Measurements from ENCODE around the gene VEZT. TPM values are rescaled to one million over a fixed set of nuclear protein-coding genes. Genes with fewer than 3 reads are reported as not detected.

VEZT gene
- total RNA-seq, 1 donor, result 77.1 TPM

GRCh38 chr12:95243497-95244183 is 26.0 kb downstream of the VEZT start:
- no peak overlapping the region for H3K4me2 ChIP-seq (ENCODE audit: insufficient read depth, low read length)
- no peaks in the 10 kb centered on the region for H3K27me3 ChIP-seq (ENCODE audit: insufficient read depth, low read length)
- no peak for TF ChIP-seq CTCF (IDR thresholded peaks at IDR 0.05; ENCODE audit: extremely low read depth, low read depth, low read length)
- H3K4me1 ChIP-seq (ENCODE audit: insufficient read depth, low read length), result peaks cover 19% of the 10 kb centered on the region
- H2AFZ ChIP-seq (ENCODE audit: low read length), result no peak overlapping the region
- H3K27ac ChIP-seq (ENCODE audit: low read depth, low read length), result no peak overlapping the region
- peaks cover 23% of the 10 kb centered on the region for H4K20me1 ChIP-seq (ENCODE audit: insufficient read depth, low read length)
- no peak for DNase-seq (ENCODE audit: insufficient read length, low spot score, missing footprints)
- H3K79me2 ChIP-seq (ENCODE audit: insufficient read depth, low read length), result peaks cover 66% of the 10 kb centered on the region
- no peaks in the 10 kb centered on the region for H3K36me3 ChIP-seq (ENCODE audit: insufficient read depth, low read length)
- H3K4me3 ChIP-seq (ENCODE audit: insufficient read depth, low read length), result no peak overlapping the region
- no peaks in the 10 kb centered on the region for H3K9me3 ChIP-seq (ENCODE audit: low read depth, low read length)

DNA sequence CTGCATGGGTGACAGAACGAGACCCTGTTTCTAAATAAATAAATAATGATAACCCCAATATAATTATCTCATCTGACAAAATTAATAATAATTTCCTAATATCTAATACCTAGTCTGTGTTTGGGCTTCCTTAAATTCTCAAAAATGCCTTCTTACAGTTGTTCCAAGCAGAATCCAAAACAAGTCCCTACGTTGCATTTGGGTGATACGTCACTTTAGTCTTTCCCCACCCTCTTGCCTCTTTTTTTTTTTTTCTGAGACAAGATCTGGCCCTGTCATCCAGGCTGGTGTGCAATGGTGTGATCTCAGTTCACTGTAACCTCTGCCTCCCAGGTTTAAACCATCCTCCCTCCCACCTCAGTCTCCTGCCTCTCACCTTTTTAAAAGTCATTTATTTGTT is 26.7 kb downstream of the VEZT start:
- no peaks in the 10 kb centered on the region for H3K27me3 ChIP-seq (ENCODE audit: insufficient read depth, low read length)
- no peak for DNase-seq (ENCODE audit: insufficient read length, low spot score, missing footprints)
- peaks cover 21% of the 10 kb centered on the region for H4K20me1 ChIP-seq (ENCODE audit: insufficient read depth, low read length)
- peaks cover 19% of the 10 kb centered on the region for H3K4me1 ChIP-seq (ENCODE audit: insufficient read depth, low read length)
- no peak overlapping the region for H3K4me2 ChIP-seq (ENCODE audit: insufficient read depth, low read length)
- no peak overlapping the region for H3K4me3 ChIP-seq (ENCODE audit: insufficient read depth, low read length)
- peaks cover 64% of the 10 kb centered on the region for H3K79me2 ChIP-seq (ENCODE audit: insufficient read depth, low read length)
- no peaks in the 10 kb centered on the region for H3K9me3 ChIP-seq (ENCODE audit: low read depth, low read length)
- no peak for TF ChIP-seq CTCF (IDR thresholded peaks at IDR 0.05; ENCODE audit: extremely low read depth, low read depth, low read length)
- no peaks in the 10 kb centered on the region for H3K36me3 ChIP-seq (ENCODE audit: insufficient read depth, low read length)
- H2AFZ ChIP-seq (ENCODE audit: low read length), result no peak overlapping the region
- no peak overlapping the region for H3K27ac ChIP-seq (ENCODE audit: low read depth, low read length)

DNA sequence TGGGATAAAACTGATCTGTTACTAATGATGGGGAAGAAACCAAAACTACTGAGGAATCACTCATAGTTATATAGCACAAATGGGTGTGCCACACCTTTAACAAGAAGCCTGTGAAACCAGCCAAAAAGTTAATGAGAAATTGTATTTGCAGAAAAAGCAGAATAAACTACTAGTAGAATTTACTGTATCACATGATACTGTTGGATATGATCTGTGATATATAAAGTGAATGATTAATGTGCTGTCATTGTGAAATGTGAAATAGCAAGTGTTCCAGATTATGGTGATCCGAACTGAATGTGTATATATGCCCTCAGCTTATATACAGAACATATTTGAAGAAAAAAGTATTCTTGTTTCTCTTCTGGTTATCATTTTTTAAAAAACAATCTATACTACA is 30.5 kb downstream of the VEZT start:
- peaks cover 18% of the 10 kb centered on the region for H4K20me1 ChIP-seq (ENCODE audit: insufficient read depth, low read length)
- peaks cover 49% of the 10 kb centered on the region for H3K79me2 ChIP-seq (ENCODE audit: insufficient read depth, low read length)
- peaks cover 3% of the 10 kb centered on the region for H3K36me3 ChIP-seq (ENCODE audit: insufficient read depth, low read length)
- no peak for DNase-seq (ENCODE audit: insufficient read length, low spot score, missing footprints)
- H3K9me3 ChIP-seq (ENCODE audit: low read depth, low read length), result no peaks in the 10 kb centered on the region
- no peak for TF ChIP-seq CTCF (IDR thresholded peaks at IDR 0.05; ENCODE audit: extremely low read depth, low read depth, low read length)
- H2AFZ ChIP-seq (ENCODE audit: low read length), result no peak overlapping the region
- H3K27ac ChIP-seq (ENCODE audit: low read depth, low read length), result no peak overlapping the region
- no peak overlapping the region for H3K4me3 ChIP-seq (ENCODE audit: insufficient read depth, low read length)
- no peaks in the 10 kb centered on the region for H3K27me3 ChIP-seq (ENCODE audit: insufficient read depth, low read length)
- peaks cover 19% of the 10 kb centered on the region for H3K4me1 ChIP-seq (ENCODE audit: insufficient read depth, low read length)
- no peak overlapping the region for H3K4me2 ChIP-seq (ENCODE audit: insufficient read depth, low read length)

DNA sequence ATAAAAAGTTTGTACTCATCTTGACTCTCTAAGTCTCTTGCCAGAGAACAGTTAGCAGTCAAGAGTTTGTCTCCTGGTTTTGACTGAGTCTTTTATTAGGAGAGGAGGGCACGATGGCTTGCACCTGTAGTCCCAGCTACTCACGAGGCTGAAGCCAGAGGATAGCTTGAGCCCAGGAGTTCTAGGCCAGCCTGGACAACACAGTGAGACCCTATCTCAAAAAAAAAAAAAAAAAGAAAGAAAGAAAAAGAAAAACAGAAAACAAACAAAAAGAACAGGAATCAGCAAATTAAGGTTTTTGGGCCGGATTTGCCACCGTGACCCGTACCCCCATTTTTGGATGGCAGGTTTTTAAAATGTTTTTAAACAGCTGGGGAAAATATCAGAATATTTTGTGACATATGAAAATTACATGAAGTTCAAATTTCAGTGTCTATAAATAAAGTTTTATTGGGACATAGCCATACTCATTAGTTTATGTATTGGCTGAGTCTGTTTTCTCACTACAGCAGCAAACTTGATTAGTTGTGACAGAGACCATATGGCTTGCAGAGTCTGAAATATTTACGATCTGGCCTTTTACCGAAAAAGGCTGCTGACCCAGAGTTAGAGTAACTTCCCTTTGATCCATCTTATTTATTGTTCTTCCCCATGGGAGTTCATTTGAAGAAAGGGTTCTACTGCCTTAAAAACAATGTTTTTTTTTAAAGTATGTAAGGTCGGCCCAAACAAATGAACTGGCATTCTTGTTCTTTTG is 31.2 kb downstream of the VEZT start:
- Histone ChIP-seq H3K4me2 (ENCODE audit: insufficient read depth, low read length) (no peak overlapping the region), H3K4me3 (ENCODE audit: insufficient read depth, low read length) (no peak overlapping the region), H3K27me3 (ENCODE audit: insufficient read depth, low read length) (no peaks in the 10 kb centered on the region), H3K4me1 (ENCODE audit: insufficient read depth, low read length) (peaks cover 19% of the 10 kb centered on the region), H3K27ac (ENCODE audit: low read depth, low read length) (no peak overlapping the region), H3K36me3 (ENCODE audit: insufficient read depth, low read length) (peaks cover 10% of the 10 kb centered on the region), H3K79me2 (ENCODE audit: insufficient read depth, low read length) (peaks cover 43% of the 10 kb centered on the region), H4K20me1 (ENCODE audit: insufficient read depth, low read length) (peaks cover 17% of the 10 kb centered on the region), H2AFZ (ENCODE audit: low read length) (no peak overlapping the region), H3K9me3 (ENCODE audit: low read depth, low read length) (no peaks in the 10 kb centered on the region)
- no peak for TF ChIP-seq CTCF (IDR thresholded peaks at IDR 0.05; ENCODE audit: extremely low read depth, low read depth, low read length)
- DNase-seq (ENCODE audit: insufficient read length, low spot score, missing footprints), result no peak

Measured in osteoblast (primary cell).